ENCODE measurements around the gene GRB2.

GRCh38 chr17:75365009-75365930 lies 40.2 kb downstream of the GRB2 start:
- TF ChIP-seq, protein P1, sequence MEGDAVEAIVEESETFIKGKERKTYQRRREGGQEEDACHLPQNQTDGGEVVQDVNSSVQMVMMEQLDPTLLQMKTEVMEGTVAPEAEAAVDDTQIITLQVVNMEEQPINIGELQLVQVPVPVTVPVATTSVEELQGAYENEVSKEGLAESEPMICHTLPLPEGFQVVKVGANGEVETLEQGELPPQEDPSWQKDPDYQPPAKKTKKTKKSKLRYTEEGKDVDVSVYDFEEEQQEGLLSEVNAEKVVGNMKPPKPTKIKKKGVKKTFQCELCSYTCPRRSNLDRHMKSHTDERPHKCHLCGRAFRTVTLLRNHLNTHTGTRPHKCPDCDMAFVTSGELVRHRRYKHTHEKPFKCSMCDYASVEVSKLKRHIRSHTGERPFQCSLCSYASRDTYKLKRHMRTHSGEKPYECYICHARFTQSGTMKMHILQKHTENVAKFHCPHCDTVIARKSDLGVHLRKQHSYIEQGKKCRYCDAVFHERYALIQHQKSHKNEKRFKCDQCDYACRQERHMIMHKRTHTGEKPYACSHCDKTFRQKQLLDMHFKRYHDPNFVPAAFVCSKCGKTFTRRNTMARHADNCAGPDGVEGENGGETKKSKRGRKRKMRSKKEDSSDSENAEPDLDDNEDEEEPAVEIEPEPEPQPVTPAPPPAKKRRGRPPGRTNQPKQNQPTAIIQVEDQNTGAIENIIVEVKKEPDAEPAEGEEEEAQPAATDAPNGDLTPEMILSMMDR (IDR thresholded peaks at IDR 0.05; ENCODE audit: insufficient read depth, low read length), result no peak
- no peak for TF ChIP-seq POLR2AphosphoS5 (IDR thresholded peaks at IDR 0.05; ENCODE audit: low read depth)
